Measurements from ENCODE around the gene UMAD1.

GRCh38 chr7:7768977-7769709 lies 128.6 kb downstream of the UMAD1 start:
- no peak for TF ChIP-seq SIN3A (IDR thresholded peaks at IDR 0.05; ENCODE audit: borderline replicate concordance, insufficient read depth, low read length)
- TF ChIP-seq FOXP2 (optimal IDR thresholded peaks at IDR 0.05; ENCODE audit: borderline replicate concordance, extremely low read depth, extremely low read length, insufficient read depth) = no peak
